Activated T-cell treated with anti-CD3 and anti-CD28 coated beads, Interleukin-2, amount 50 U/mL, for 1 hour (primary cell): ENCODE measurements around the gene STOM.

Source experiments
- DNase-seq: peaks from one replicate; pipeline ENCODE4 v3.0.0-alpha.2; 2020

Gene STOM

DNA sequence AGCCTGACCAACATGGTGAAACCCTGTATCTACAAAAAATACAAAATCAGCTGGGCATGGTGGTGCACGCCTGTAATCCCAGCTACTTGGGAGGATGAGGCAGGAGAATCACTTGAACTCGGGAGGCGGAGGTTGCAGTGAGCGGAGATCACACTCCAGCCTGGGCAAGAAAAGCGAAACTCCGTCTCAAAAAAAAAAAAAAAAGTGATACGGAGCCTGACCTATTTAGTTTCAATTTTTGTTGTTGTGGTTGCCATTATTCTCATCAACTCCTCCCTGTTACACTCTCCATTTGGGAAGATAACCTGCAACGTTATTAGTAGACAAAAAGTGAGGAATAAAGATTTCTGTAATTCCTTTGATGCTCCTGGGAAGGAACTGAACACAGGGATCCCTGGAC is 1.3 kb downstream of the STOM start:
- DNase-seq: no peak

DNA sequence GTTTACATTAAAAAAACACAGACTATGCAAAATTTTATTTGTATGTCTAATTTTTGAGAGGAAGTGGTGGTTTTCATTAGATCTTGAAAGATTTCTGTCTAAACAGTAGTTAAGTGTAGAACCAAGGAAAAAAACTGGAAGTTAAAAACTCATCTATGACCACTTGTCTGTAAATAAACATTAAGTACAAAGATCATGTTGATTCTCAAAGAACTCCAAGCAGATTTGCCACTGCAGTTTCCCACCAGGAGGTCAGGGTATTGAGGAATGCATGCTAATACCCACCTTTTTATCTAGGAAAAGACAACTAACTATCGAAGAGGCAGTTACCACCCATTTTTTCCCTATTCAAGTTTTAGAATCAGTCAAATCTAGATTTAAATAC is 1.9 kb downstream of the STOM start:
- DNase-seq: no peak

DNA sequence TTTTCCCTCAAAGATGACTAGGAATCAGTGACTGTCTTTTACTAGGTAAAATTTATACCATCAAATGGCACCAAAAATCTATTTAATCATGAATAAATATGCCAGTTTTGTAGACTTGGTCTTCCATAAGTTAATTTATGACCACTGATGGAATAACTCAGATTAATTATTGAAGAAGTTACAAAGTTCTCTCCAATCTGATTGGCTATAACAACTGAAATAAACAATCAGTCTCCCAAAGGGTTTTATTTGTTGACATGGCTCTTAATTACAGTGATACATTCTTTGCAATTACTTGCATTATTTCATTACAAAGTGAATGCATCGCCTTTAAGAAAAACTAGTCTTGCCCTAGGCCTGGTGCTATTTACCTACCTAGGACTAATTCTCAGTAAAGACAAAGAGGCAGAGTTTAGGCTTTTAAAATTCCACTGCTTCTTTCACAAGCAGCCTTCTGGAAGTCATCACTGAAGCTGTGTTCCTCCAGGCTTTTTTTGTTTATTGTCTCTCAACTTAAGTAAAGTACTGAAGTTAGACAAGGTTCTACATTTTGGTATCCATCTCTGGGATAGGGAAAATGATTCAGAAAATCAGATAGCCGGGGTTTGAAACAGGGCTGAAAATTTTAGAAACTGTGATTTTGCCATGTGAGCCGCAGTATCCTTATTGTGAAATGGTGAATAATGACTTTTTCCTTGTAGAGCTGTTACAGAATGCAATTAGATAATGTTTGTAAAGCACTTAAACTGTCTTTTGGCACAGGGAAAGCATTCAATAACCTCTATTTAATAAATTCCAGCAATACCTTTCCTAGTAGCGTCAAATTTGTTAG is 2.5 kb downstream of the STOM start:
- no peak for DNase-seq

DNA sequence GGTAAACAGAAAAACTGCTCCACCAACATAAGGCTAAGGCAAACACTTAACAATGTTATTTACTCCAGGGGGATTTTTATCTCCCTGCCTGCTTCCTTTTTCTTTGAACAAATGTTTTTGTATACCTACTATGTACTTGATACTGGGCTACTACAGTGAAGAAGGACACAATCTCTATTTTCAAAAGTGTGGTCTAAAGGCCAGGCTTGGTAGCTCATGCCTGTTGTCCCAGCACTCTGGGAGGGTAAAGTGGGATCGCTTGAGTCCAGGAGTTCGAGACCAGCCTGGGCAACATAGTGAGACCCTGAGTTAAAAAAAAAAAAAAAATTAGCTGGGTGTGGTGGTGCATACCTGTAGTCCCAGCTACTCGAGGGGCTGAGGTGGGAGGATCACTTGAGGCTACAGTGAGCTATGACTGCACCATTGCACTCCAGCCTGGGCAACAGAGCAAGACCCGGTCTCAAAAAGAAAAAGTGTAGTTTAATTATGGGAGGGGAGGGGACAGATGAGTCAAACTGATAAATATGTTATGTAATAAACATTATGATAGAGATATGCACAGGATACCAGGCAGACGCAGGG is 3.3 kb downstream of the STOM start:
- DNase-seq: no peak

DNA sequence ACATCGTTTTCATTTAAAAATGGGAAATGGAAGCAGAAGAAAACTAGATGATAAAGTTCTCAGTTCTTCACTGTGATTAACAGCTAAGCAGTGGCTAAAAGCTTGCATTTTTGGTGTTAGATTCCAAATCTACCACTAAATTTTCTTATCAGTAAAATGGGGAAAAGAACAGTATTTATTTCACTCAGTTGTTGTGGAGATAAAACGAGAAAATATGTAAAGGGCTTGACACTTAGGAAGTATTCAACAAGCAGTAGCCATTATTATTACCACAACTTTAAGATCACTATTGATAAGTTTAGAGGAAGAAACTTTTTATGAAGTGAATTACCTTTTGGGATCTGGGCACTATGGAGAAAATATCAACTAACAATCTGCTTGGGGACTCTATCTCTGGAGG is 4.5 kb downstream of the STOM start:
- DNase-seq: no peak

DNA sequence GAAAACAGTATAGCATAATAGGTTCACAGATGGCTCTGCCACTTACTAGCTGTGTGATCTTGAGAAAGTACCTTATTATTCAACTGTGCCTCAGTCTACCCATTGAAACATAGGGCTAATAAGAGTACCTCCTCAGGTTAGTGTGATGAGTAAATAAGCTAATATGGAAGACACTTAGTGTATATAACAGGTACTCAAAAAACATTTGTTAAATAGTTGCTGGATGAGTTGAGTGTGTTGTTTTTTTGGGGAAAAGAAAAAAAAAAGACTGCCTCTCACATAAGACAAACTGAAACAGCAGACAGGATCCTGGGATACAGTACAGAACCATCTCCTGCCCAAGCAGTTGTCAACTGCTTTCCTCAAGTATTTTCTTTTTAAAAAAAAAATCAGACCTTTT is 5.2 kb downstream of the STOM start:
- no peak for DNase-seq

DNA sequence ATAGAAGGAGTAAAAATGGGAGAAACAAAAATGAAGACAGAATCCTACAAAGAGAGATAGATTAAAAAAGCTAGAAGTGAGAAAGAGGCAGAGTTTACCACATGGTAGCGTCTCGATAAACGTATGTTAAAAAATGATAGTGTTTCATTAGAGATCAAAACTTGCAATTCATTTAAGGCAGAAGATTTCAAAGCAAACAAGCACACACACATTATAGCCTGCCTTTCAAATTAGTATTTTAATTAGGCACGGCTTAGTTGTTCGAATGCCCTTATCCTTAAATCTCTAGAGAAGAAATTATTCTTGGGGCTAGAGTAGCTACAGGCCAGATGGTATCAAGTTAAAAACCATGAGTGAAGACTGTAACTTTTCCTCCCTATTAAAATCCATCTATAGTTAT is 6.0 kb downstream of the STOM start:
- DNase-seq: no peak

DNA sequence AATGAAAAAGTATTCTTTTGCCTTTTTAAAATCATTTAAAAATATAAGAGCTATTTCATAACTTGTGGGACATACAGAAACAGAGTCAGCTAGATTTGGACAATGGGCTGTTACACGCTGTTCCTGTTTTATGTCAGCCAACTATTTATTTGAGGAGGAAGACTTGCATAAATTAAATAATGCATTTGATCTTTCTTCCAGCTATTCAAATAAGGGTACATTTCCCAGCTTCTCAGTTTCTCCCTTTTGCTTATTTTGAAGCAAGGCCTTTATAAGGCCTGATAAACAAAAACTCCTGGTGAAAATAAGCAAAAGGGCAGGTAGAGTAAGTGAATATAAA is 6.5 kb downstream of the STOM start:
- DNase-seq: no peak

DNA sequence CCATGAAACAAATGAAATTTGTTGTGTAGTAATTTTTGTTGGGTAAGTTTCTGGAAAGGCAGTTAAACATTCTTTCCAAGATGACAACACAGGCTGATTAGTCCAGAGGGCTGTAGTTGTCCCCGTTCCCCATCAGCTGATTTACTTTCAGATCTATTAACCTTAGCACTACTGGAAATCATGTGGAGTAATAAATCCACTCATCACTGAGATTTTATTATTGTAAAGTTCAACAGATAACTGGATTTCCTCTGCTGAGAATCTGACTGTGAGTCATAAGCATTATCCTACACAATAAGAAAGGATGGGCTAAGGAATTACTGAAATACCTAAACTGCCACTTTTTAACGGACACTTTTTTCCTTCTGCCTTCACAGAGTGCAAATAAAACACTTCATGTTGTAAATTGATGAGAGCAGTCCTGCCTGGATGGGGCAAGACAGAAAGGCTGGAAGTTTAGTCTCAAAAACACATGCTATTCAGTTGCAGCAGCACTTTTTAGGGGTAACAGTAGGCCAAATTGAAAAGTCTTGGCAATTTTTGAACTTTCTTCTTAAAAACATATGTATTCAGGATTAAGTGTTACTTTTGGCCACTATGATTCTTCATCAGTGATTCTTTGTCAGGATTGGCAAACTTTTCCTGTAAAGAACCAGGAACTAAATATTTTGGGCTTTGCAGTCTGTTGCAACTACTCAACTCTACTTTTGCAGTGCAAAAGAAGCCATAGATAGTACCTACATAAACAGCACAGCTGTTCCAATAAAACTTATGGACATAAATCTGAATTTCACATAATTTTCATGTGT is 7.0 kb downstream of the STOM start:
- no peak for DNase-seq

DNA sequence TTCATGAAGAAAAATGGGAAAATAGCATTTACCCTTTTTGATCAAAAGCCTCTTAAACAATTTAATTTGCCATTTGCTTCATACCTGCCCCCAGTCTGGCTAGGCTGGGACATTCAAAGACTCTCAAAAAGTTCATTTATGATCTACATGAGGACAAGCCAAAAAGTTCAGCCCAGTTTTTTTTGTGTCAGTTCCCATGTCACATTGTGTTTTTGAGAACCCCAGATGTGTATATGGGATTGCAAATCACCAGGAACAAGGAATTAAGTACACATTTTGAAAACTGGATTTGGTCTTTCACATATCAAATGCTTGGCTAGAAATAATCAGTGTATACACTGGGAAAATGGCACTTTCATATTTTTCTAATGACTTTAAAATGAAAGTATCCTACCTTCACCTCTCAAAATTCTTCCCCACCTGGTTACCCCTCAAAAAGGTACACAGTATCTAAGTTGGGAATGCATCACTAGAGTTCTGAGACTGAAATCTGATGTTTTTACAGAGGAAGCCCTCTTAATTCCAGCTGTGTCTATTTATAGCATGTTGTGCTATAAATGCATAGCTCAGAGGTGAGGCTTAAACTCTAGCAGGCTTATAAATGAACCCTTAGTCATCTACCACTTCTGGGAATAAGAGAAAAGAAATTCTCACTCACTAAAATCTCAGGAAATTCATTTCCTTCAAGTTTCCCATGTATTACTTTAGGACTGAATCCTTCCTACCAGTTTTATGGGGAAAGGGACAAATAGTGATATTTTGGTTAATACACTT is 9.3 kb downstream of the STOM start:
- no peak for DNase-seq

DNA sequence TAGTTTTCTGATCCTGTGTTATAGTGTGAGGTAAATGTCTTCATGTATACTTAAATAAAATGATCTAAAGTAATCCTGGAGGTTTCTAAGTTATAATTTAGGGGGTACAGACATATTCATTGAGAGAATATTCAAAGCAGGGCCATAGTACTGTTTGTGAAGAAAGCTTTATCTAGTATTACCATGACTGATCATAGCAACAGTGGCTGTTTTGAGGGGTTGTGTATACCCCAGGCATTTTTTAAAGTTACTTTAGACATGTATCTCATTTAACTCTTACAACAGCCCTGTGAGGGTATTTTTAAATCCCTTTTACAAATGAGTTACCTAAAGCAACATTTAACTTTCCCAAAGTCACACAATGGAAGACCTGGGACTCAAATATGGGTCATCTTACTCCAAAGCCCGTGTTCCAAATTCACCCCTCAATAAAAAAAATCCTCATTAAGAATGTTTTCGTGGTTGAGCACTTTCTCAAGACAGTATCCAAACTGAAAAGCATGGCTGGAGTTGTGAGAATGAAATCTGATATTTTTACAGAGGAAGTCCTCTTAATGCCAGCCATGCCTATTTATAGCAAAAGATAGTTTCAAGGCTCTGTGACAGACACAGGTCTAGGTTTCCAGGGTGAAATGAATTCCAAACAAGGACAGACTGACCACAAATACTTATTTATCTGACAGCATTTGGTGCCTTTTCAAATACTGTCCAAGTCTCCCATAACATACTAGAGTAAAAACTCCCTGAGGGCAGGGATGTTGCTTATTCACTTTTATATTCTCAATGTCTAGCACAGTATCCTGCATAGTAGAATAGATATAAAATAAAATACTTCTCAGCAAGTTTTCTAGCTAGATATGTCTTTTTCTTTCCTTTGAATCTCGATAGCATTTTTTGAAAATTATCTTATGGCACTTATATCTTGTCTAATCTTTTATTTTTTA is 10.4 kb downstream of the STOM start:
- no peak for DNase-seq

DNA sequence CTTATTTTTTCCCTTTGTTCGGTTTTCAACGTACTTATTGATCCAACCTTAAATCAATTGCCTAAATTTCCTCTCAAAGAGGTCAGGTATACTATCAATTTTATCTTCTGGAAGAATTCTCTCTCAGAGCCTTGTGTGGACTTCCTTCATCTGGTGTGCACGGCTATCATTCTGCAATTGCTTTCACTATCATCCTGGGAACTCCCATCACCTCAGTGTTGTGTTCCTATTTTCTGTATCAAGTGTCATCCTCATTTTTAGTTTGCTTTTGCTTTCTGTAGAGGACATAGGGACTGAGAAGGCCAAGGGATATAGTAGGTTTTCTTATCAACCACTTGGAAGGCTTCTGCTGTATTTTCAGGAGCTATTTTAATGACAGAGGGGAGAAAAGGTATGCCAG is 11.3 kb downstream of the STOM start:
- no peak for DNase-seq

DNA sequence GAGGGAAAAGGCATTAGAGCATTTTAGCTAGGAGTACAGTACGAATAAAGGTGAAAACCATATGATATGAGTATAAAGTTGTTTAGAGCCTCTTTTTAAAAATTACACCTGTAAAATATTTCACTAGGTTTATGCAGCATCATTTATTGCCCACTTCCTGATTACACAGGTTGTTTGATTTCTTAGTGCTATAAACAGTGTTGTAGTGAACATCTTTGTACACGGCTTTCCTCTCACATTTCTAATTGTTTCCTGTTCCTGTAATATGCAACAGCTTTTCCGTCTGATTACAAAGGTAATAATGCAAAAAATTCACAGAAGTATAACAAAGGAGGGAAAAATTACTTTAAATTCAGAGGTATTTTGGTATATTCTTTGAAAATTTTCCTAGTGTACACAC is 13.0 kb downstream of the STOM start:
- no peak for DNase-seq

DNA sequence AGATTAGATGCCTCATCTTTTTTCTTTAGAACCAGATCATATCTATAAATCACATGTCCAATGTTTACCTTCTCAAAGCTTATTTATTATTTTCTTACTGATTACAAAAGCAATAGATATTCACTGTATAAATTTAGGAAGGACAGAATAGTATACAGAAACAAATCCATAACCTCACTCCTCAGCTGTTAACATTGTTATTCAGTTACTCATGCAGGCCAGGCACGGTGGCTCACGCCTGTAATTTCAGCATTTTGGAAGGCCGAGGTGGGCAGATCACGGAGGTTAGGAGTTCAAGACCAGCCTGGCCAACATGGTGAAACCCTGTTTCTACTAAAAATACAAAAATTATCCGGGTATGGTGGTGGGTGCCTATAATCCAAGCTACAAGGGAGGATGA is 15.3 kb downstream of the STOM start:
- DNase-seq: no peak

DNA sequence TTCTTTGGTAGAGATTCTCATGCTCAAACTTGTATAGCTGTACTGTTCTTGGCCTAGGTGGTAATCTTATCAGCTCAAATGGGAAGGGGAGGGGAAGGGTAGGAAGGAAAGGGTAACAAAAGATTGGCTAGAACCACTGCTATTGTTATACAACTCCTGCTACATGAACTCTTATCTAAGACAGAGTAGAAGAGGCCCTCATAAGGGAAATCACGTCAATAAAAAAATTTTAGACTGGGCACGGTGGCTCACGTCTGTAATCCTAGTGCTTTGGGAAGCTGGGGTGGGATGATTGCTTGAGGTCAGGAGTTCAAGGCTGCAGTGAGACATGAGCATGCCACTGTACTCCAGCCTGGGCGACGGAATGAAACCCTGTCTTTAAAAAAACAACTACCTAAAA is 15.9 kb downstream of the STOM start:
- DNase-seq: no peak

DNA sequence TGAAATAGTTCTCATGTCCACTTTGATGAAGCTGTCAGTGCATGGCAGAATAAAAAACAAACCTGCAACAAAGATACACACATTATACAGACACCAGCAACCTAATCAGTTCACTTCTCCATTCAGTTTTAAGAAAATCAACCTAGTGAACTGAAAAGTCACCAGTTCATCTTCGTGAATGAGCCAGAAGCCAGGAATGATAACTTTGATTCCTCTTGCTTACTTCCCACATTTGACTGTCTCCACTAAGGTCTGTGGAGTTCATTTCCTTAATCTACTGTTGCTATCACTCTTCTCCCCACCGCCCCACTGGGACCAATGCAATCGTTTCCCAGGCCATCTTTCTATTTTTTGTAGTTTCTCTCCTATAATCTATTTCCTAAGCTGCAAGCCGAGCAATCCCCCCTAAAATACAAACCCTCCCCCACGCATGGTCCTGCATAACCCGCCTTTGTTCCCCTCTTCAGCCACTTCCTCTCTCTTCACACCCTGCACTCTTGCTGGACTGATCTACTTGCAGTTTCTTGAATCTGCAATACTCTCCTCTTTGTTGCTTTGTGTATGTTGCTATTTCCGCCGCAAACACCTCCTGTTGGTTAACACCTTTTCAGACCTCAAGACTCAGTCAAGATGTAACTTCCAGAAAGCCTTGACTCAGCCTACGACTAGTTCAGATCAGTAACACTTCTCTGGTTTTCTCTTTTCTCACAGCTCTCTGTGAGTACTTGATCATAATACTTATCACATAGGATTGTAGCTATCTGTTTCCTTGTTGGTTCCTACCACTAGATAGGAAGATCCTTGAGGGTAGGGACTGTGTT is 16.6 kb downstream of the STOM start:
- DNase-seq: no peak

DNA sequence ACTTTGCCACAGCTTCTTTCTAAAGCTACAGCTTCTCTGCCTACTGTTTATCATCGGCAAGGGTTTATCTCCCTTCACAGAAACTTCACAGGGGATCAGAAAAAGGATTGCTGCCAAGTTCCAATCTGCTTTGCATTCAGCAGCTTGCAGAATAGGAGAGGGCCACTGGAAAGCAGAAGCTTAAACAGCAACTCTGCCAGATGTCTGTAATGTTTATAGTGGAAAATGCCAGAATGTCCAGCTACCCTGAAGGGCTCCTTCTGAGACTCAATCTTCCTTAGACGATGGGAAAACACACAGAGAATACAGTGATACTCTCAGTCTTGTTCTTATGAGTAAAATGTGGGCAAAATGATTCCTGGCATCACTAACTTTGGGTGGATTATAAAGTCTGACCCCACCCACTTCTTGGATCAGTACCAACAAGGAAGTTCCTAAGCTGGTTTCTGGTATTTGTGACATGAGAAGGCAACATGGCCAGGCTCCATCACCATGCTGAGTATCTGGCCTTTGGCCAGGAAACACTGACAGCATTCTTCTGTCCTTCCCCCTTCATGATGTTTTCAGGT is 19.0 kb downstream of the STOM start:
- DNase-seq: no peak

DNA sequence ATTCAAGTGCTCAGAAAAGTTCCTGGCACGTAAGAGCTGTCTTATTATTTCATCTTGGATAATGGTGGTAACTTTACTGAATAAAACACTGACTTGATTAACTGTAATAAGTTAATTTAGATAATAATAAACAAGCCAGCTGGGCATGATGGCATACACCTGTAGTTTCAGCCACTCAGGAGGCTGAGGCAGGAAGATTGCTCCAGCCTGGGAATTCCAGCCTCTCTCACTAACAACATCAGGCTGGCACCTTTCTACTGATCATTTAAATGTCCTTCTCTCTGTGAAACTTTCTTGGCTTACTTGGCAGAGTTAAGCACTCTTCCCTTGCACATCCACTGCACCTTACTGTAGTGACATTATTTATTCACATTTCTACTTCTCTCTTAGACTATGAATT is 20.0 kb downstream of the STOM start:
- DNase-seq: no peak

DNA sequence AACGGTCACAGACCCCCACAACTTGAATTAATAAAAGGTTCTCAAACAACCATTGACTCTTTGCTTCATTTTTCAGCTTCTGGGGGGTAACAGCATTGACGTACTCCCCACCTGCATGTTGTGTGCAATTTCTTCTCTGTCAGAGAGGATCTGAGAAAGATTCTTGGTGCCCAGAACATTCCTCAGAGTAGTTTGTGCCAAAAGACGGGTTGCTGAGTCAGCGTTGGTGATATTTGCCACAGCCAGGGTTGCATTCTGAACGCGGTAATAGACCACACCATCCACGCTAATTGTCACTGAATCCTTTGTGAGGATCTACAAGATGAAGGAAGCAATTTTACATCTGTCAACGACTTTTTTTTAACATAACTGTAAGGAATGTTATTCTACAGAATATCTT is 21.0 kb downstream of the STOM start:
- no peak for DNase-seq

DNA sequence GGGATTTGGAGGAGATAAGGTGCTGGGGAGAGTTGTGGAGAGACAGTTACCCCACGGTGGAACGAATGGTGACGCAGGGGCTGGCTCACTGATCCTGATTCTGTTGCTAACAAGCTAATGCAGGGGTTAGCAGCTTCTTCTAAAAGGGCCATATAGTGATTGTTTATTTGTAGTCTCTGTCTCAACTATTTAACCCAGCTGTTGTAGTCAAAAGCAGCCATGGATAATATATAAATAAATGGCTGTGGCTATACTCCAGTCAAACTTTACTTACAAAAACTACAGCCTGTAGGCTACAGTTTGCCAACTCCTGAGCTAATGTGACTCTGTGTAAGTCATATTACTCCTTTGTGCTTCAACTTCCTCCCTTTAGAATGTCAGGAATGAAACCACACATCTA is 21.8 kb downstream of the STOM start:
- DNase-seq: no peak

DNA sequence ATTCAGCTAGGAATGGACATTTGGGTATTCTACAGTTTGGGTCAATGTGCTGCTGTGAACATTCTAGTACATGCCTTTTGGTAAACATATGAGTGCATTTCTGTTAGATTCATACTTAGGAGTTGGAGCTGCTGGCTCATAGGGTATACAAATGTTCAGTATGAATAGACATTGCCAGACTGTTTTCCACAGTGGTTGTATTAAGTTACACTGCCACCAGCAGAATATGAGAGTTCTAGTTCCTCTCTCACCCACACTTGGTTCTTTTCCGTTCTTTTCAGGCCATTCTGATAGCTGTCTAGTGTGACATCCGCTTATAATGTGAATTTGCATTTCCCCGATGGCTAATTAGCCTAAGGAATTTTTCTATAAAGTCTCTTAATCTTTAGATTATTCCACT is 25.0 kb downstream of the STOM start:
- no peak for DNase-seq
